Activated naive CD4-positive, alpha-beta T cell treated with anti-CD3 and anti-CD28 coated beads, Interleukin-2, amount 50 U/mL, for 16 hours (primary cell): ENCODE results near the gene C16orf92.

ENCODE experiments used
- DNase-seq: peaks from one replicate; pipeline ENCODE4 v3.0.0-alpha.2; 2020

Gene C16orf92, protein sequence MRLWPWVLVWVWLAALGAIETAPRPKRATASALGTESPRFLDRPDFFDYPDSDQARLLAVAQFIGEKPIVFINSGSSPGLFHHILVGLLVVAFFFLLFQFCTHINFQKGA

GRCh38 chr16:30022887-30023286 is at the start of gene C16orf92:
TSS of gene C16orf92 (plus strand) at chr16:30023198. CDS start at chr16:30023341, 143 bp downstream.
- no peak for DNase-seq

- DNase-seq: peak; percentile 95
Observed at GRCh38 chr16:29973384-29974246, 49.4 kb upstream of the C16orf92 start, which contains the start of gene TAOK2. TSS of gene TAOK2 (plus strand) at chr16:29973868. CDS start at chr16:29977773, 3,905 bp downstream.

GRCh38 chr16:29974291-29975133 is 48.5 kb upstream of the C16orf92 start:
- no peak for DNase-seq

DNA sequence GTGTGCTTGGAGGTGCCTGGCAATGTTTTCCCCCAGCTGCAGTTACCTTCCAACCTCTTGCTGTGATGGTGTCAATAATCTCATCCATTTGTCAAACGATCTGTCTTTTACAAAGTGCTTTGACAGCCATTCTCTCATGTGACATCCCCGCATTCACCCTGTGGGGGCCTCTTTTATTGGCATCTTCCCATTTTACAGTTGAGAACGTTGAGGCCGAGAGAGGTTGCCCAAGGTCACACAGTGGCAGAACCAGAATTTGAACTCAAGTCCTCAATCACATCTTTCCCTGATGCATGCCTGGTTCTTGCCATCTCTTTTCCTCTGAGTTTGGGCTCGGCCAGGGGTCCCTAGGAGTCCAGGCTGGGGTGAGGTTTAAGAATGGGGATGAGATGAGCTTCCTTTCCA is 47.9 kb upstream of the C16orf92 start:
- DNase-seq: no peak

- no peak for DNase-seq
Observed at GRCh38 chr16:29975811-29976511, 47.0 kb upstream of the C16orf92 start.

DNA sequence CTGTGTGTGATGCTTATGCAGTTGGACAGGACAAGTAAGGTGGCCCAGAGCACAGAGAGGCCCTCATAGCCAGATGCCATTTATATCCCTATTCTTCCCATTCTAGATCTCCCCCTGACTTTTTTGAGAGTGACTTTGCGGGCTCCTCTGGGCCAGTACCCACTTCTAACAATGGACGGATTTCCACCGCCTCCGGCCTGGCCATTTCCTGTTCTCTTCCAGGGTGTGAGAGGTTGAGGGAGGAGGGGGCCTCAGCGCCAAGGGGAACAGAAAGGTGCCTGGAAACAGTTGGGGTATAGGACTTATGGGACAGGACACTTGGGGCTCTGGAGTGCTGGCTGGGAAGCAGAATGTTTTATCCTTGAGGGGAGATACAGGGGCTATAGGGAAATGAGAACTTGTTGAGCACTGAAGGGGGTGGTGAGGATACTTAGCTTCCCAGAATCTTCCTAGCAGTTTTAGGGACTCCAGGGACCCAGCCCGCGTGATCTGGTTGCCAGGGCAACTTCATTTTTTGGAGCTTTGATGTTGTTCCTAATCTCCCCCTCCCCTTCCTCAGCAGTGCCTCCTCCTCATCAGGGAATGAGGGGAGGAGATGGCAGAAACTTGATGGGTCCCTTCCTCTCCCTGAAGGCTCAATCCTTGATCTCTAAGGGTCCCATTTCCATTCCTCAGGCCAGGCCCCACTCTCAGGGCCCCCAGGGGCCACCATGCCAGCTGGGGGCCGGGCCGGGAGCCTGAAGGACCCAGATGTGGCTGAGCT is 45.8 kb upstream of the C16orf92 start:
- no peak for DNase-seq

DNA sequence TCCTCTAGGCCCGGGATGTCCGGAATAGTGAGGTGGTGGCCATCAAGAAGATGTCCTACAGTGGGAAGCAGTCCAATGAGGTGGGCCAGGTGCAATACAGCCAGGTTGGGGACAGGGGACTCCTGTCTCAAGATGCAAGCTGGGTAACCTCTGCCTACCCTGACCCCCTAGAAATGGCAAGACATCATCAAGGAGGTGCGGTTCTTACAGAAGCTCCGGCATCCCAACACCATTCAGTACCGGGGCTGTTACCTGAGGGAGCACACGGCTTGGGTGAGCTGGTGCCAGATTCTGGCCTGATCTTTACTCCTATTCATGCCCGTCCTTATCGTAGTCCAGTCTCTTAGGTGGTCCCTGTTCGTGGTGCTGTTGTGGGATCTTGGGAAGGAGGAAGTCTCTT is 44.9 kb upstream of the C16orf92 start:
- DNase-seq: no peak

DNA sequence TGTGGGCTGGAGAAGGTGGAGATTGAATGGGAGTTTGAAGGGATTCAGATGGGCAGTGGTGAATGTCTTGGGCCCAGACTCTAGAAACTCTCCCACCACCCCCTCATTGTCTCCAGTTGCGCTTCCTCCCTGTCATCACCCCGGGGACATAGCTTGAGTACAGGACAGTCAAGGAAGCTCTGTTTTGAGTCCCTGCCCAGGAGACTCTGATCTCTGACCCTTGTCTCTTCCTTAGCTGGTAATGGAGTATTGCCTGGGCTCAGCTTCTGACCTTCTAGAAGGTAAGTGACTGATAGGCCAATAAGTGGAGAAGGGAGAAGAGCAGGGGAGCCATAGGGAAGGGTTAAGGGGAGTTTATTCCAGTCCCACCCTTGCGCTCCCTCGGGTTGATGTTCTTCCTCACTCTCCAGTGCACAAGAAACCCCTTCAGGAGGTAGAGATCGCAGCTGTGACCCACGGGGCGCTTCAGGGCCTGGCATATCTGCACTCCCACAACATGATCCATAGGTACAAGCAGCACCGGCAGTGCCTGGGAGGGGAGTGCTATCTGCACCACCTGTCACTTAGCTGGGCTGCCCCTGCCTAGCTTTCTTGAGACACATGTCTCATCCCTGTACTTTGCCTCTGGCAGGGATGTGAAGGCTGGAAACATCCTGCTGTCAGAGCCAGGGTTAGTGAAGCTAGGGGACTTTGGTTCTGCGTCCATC is 44.3 kb upstream of the C16orf92 start:
- no peak for DNase-seq

- DNase-seq: no peak
Observed at GRCh38 chr16:29982560-29983419, 40.2 kb upstream of the C16orf92 start.

DNA sequence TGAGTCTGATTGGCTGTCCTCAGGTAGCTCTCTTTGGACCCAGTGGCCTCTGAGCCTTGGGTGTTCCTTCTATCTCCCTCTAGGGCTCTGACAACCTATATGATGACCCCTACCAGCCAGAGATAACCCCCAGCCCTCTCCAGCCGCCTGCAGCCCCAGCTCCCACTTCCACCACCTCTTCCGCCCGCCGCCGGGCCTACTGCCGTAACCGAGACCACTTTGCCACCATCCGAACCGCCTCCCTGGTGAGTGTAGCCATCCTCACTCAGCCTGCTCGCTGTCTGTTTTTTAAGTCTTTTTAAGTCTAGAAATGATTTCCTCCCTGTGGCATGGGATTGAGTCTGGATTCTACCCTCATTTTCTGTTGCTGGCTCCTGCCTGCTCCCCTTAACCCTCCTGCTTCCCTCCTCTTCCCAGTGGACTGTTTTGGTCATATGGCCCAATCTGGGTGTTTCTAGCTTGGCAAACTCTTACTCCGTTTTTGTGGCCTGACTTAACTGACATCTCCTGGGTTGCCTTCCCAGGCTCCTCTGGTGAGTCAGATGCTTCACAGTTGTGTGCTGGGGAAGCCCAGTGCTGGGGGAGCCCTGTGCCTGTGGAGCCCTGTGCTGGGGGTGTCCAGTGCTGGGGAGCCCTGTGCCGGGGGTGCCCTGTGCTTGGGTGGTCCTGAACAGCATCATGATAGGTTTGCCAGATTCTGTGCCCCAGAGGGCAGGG is 39.4 kb upstream of the C16orf92 start:
- no peak for DNase-seq

DNA sequence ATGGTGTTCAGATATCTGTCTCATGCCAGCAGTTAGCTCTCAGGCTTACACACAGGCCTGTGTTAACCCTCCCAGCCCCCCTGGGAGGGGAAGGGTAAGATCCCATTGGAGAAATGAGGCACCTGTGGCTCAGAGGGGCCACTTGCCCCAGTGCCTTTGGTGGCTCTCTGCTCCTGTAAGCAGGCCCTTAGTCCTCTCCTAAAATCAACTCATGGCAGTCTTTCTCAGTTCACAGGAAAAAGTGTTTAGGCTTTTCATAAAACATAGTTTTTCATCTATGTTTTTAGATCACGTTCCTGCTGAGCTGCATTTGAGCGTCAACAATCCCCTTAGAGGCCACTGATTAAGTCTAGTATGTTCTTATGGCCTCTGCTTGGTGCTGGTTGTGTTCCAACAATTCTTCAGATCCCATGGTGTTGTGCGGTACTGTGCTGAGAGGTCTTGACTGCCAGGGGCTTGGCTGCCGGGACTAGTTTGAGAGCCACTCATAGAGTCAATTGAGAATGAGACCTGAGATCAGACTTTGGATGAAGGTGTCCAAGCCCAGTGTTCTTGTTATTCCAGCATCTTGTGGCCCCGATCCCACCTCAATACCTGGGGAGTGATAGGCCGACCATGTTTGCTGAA is 38.7 kb upstream of the C16orf92 start:
- no peak for DNase-seq

GRCh38 chr16:29984764-29985147 is 38.2 kb upstream of the C16orf92 start:
- DNase-seq: no peak

DNA sequence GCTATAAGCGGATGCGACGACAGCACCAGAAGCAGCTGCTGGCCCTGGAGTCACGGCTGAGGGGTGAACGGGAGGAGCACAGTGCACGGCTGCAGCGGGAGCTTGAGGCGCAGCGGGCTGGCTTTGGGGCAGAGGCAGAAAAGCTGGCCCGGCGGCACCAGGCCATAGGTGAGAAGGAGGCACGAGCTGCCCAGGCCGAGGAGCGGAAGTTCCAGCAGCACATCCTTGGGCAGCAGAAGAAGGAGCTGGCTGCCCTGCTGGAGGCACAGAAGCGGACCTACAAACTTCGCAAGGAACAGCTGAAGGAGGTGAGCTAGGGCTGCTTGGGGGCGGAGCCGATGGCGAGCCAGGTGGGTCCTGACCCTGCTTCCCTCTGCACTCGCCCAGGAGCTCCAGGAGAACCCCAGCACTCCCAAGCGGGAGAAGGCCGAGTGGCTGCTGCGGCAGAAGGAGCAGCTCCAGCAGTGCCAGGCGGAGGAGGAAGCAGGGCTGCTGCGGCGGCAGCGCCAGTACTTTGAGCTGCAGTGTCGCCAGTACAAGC is 37.7 kb upstream of the C16orf92 start:
- DNase-seq: no peak

- DNase-seq: no peak
Observed at GRCh38 chr16:29986231-29986630, 36.8 kb upstream of the C16orf92 start.

DNA sequence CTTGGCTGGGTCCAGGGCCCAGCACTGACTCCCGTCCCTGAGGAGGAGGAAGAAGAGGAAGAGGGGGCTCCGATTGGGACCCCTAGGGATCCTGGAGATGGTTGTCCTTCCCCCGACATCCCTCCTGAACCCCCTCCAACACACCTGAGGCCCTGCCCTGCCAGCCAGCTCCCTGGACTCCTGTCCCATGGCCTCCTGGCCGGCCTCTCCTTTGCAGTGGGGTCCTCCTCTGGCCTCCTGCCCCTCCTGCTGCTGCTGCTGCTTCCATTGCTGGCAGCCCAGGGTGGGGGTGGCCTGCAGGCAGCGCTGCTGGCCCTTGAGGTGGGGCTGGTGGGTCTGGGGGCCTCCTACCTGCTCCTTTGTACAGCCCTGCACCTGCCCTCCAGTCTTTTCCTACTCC is 36.1 kb upstream of the C16orf92 start:
- no peak for DNase-seq

- no peak for DNase-seq
Observed at GRCh38 chr16:29987371-29988085, 35.5 kb upstream of the C16orf92 start.

DNA sequence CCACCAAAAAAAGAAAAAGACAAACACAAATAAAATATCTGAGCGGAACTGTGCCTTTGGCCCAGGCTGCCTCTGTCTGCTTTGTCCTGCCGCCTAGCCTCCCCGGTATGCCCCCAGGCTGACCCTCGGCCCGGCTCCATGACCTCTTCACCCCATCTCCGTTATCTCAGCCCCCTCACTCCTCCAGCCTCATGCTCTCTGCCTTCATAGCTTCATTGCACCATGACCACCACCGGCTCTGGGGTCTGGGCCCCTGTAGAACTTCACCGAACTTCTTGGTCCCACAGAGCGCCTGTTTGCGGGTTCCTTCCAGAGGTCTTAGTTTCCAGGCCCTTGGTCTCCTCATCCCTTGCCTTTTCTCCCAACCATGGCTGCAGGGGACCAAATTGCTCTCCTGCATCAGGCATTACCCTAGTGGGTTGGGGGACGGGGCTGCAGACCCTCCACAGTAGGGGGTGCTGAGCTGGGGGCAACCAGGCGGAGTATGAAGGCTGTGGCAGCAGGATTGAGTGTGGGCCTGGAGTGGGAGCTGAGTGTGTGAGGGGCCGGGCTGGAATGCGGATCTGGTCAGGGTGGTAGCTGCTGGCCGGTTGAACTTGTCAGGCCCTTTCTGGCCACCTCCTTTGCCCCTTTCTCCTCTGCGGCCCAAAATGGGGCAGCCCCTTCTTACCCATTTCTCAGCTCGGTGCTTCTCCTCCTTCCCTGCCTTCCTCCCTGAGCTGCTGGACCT is 34.5 kb upstream of the C16orf92 start:
- DNase-seq: no peak
